ENCODE results near the gene STXBP4. TPM values are rescaled to one million over a fixed set of nuclear protein-coding genes. Genes with fewer than 3 reads are reported as not detected.

Gene STXBP4
- total RNA-seq, 1 donor from 2014 or later = 4.9 TPM

DNA sequence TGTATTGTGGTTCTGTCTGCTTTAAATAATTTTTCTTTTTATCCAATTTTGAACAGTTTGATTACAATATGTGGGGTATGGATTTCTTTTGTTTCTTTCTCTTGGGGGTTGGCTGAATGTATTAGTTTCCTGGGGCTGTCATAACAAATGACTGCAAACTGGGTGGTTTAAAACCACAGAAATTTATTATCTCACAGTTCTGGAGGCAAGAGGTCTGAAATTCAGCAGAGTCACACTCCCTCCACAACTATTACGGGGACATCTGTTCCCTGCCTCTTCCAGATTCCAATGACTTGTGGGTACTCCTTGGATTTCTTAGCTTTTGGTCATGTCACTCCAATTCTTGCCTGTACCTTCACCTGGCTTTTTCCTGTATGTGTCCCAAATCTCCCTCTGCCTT is 23.8 kb upstream of the STXBP4 start:
- peaks cover 16 to 21% of the 10 kb centered on the region in 2 donors for H3K36me3 ChIP-seq
- no peak overlapping the region for H3K27ac ChIP-seq
- no peaks in the 10 kb centered on the region for H3K27me3 ChIP-seq
- H3K4me1 ChIP-seq = no peaks in the 10 kb centered on the region
- no peak for DNase-seq (ENCODE audit: low spot score in 2 of 2)
- H3K4me3 ChIP-seq = no peak overlapping the region
- no peaks in the 10 kb centered on the region for H3K9me3 ChIP-seq
- intact Hi-C loops (cut with DNase I) = no loop called here
- TF ChIP-seq, protein P1, sequence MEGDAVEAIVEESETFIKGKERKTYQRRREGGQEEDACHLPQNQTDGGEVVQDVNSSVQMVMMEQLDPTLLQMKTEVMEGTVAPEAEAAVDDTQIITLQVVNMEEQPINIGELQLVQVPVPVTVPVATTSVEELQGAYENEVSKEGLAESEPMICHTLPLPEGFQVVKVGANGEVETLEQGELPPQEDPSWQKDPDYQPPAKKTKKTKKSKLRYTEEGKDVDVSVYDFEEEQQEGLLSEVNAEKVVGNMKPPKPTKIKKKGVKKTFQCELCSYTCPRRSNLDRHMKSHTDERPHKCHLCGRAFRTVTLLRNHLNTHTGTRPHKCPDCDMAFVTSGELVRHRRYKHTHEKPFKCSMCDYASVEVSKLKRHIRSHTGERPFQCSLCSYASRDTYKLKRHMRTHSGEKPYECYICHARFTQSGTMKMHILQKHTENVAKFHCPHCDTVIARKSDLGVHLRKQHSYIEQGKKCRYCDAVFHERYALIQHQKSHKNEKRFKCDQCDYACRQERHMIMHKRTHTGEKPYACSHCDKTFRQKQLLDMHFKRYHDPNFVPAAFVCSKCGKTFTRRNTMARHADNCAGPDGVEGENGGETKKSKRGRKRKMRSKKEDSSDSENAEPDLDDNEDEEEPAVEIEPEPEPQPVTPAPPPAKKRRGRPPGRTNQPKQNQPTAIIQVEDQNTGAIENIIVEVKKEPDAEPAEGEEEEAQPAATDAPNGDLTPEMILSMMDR (IDR thresholded peaks at IDR 0.05) = no peak

DNA sequence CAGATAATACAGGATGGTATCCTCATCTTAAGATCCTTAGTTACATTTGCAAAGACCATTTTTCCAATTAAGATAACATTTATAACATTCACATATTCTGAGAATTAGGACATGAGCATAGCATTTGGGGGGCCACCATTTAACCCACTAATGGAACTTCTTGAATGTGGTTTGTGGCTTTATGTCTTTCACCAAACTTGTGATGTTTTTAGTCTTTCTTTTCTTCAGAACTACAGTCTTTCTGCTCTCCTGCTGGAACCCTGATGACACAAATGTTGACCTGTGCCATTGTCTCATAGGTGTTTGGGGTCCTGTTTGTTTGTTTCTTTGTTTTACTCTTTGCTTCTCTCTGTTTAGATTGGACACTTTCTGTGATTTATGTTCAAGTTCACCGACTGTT is 23.3 kb upstream of the STXBP4 start:
- Histone ChIP-seq H3K4me1 (no peaks in the 10 kb centered on the region), H3K9me3 (no peaks in the 10 kb centered on the region), H3K27me3 (no peaks in the 10 kb centered on the region), H3K27ac (no peak overlapping the region), H3K36me3 (peaks cover 14 to 22% of the 10 kb centered on the region in 2 donors), H3K4me3 (no peak overlapping the region)
- DNase-seq (ENCODE audit: low spot score in 2 of 2) = no peak
- TF ChIP-seq, protein P1 (IDR thresholded peaks at IDR 0.05) = no peak
- intact Hi-C loops (cut with DNase I) = no loop called here

DNA sequence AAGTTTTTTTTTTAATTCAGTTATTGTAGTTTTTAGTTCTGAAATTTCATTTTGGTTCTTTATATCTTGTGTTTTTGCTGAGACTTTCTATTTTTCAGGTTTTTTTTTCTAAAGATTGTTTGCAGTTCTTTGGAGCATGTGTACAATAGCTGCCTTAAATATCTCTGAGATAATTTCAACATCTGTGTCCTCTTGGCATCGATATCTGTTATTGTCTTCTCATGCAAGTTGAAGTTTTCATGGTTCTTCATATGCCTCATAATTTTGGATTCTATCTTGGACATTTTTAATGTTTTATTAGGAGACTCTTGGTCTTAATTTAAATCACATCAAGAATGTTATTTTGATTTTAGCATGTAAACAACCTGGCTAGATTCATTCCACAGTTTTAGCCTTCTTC is 22.9 kb upstream of the STXBP4 start:
- TF ChIP-seq, protein P1 (IDR thresholded peaks at IDR 0.05) = no peak
- H3K9me3 ChIP-seq = no peaks in the 10 kb centered on the region
- intact Hi-C loops (cut with DNase I) = no loop called here
- H3K4me1 ChIP-seq = no peaks in the 10 kb centered on the region
- H3K27me3 ChIP-seq = no peaks in the 10 kb centered on the region
- no peak overlapping the region for H3K27ac ChIP-seq
- no peak overlapping the region for H3K4me3 ChIP-seq
- DNase-seq (ENCODE audit: low spot score in 2 of 2) = no peak
- H3K36me3 ChIP-seq = peaks cover 11 to 22% of the 10 kb centered on the region in 2 donors

DNA sequence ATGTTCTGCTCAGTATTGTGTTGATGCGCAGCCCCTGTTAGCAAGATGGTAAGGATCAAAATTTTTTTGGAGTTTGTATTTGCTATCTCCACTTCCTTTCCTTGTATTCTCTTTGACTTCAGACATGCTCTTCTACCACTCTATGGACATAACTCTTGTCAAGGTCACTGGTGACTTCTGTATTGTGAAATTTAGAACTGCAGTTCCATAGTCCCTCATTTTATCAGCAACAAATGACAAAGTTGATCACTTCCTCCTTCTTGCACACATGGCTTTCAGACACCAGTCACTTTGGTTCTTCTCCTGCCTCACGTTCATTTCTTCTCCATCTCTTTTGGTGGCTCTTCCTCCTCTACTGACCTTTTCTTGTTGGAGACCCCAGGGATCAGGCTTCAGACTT is 21.2 kb upstream of the STXBP4 start:
- H3K4me3 ChIP-seq = no peak overlapping the region

DNA sequence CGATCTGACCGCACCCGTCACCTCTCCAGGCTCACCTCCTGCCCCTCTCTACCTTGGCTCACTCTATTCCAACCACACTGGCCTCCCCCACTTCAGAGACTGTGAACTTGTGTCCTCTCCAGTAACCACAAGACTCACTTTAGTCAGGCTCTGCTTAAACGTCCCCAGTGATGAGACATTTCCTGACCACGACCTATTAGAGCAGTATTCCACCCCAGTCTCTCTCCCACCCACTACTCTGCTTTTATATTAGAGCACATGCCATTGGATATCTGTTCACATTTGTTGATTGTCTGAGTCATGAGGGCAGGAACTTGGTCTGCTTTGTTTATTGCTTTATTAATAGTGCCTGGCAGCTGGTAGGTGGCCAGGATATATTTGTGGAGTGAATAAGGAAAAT is 20.2 kb upstream of the STXBP4 start:
- no peak for DNase-seq (ENCODE audit: low spot score in 2 of 2)
- TF ChIP-seq, protein P1 (IDR thresholded peaks at IDR 0.05) = no peak
- Histone ChIP-seq H3K36me3 (peaks cover 17 to 33% of the 10 kb centered on the region in 2 donors), H3K9me3 (no peaks in the 10 kb centered on the region), H3K4me1 (no peaks in the 10 kb centered on the region), H3K4me3 (no peak overlapping the region), H3K27me3 (no peaks in the 10 kb centered on the region), H3K27ac (no peak overlapping the region)
- intact Hi-C loops (cut with DNase I) = no loop called here

More for the DNA sequence above, 21.2 kb upstream of the STXBP4 start:
- Histone ChIP-seq H3K27me3 (no peaks in the 10 kb centered on the region), H3K9me3 (no peaks in the 10 kb centered on the region), H3K27ac (no peak overlapping the region), H3K4me1 (no peaks in the 10 kb centered on the region), H3K36me3 (peaks cover 17 to 33% of the 10 kb centered on the region in 2 donors)
- TF ChIP-seq, protein P1 (IDR thresholded peaks at IDR 0.05) = no peak
- DNase-seq (ENCODE audit: low spot score in 2 of 2) = no peak
- intact Hi-C loops (cut with DNase I) = no loop called here

DNA sequence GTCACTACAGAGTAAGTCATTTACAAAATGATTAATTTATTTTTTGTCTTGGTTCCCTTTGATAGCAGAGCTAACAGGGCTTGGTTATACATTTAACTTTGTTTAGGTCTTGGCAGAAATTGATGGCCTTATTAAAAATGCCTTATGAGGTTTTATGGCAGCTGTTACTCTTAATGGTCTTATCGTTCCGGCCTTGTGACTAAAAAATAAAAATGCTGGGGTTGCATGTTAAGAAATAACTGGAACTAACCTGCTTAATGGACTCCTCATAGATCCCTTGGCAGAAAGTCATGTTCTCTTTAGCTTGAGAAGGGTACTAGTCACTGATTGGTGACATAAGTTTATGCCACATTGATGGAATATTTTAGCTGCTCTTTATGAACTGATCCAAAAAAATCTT is 18.4 kb upstream of the STXBP4 start:
- H3K36me3 ChIP-seq = peaks cover 17 to 42% of the 10 kb centered on the region in 2 donors

More for the DNA sequence above, 18.4 kb upstream of the STXBP4 start:
- Histone ChIP-seq H3K4me3 (no peak overlapping the region), H3K4me1 (no peaks in the 10 kb centered on the region), H3K27ac (no peak overlapping the region), H3K9me3 (no peaks in the 10 kb centered on the region), H3K27me3 (no peaks in the 10 kb centered on the region)
- no peak for DNase-seq (ENCODE audit: low spot score in 2 of 2)
- TF ChIP-seq, protein P1 (IDR thresholded peaks at IDR 0.05) = no peak
- intact Hi-C loops (cut with DNase I) = no loop called here

Measured in ascending aorta (tissue), 2 donors.